ENCODE data around the gene SPOCK1. TPM values are rescaled to one million over a fixed set of nuclear protein-coding genes. Genes with fewer than 3 reads are reported as not detected.

SPOCK1 gene
- total and polyA plus RNA-seq, 2 of the 13 experiments (the other 11 are each of a cell fraction or from before 2014, with no cell fraction given), result 0.18 to 0.29 TPM

DNA sequence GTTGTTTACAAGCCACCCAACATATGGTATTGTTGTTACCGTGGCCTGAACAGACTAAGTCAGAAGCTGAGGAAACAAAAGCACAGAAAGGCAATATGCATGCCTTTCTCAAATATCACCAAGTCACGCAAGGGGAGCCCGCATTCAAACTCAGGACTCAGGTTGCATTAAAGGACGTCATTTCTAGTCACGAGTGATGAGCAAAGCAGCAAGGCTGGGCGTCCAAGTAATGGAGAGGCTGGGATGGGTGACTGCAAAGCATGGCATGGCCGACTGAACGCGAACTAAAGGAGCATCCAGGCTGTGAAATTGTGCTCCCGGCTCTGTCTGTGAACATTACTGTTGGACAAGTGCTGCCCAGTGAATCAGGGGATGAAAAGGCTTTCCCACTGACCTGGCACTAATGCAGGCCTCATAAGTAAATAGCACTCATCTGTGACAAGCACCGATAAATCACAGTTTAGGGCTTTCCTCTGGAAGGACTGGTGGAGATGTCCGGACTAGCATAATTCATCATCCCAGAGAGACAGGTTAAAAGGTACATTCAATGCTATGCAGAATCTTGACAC is 202.8 kb downstream of the SPOCK1 start:
- POLR2A ChIA-PET, result no interaction called here
- H3K9me3 ChIP-seq (ENCODE audit: low read length), result no peaks in the 10 kb centered on the region

More for the DNA sequence above, 202.8 kb downstream of the SPOCK1 start:
- H3K4me1 ChIP-seq (ENCODE audit: insufficient read depth, low read length), result no peaks in the 10 kb centered on the region
- TF ChIP-seq ZNF556 (CRISPR knock-in tag; IDR thresholded peaks at IDR 0.05; ENCODE audit: borderline replicate concordance) (no peak), ZFY (CRISPR knock-in tag; IDR thresholded peaks at IDR 0.05) (no peak), ZNF431 (CRISPR knock-in tag; IDR thresholded peaks at IDR 0.05; ENCODE audit: borderline replicate concordance, low read depth) (no peak), ZNF644 (CRISPR knock-in tag; IDR thresholded peaks at IDR 0.05; ENCODE audit: low read depth) (no peak), ZNF782 (CRISPR knock-in tag; IDR thresholded peaks at IDR 0.05; ENCODE audit: borderline replicate concordance) (no peak), ZNF598 (CRISPR knock-in tag; IDR thresholded peaks at IDR 0.05; ENCODE audit: borderline replicate concordance) (no peak), ZSCAN20 (CRISPR knock-in tag; IDR thresholded peaks at IDR 0.05; ENCODE audit: borderline replicate concordance) (no peak), MEIS1 (CRISPR knock-in tag; IDR thresholded peaks at IDR 0.05; ENCODE audit: borderline replicate concordance) (no peak), SIN3A (IDR thresholded peaks at IDR 0.05; ENCODE audit: borderline replicate concordance, low read depth, low read length) (no peak), WIZ (CRISPR knock-in tag; IDR thresholded peaks at IDR 0.05) (no peak), TEAD2 (CRISPR knock-in tag; IDR thresholded peaks at IDR 0.05) (no peak), ZNF577 (CRISPR knock-in tag; IDR thresholded peaks at IDR 0.05; ENCODE audit: borderline replicate concordance, low read depth) (no peak), TAF15 (IDR thresholded peaks at IDR 0.05; ENCODE audit: low read depth, low read length, poor library complexity, severe bottlenecking) (no peak), STAG1 (CRISPR knock-in tag; IDR thresholded peaks at IDR 0.05) (no peak), ZNF746 (CRISPR knock-in tag; IDR thresholded peaks at IDR 0.05) (no peak), TMF1 (CRISPR knock-in tag; IDR thresholded peaks at IDR 0.05; ENCODE audit: low read depth) (no peak), CHD4 (IDR thresholded peaks at IDR 0.05; ENCODE audit: borderline replicate concordance, low read length) (no peak), ZBTB7B (CRISPR knock-in tag; IDR thresholded peaks at IDR 0.05) (no peak)
- TF ChIP-seq, protein P1, sequence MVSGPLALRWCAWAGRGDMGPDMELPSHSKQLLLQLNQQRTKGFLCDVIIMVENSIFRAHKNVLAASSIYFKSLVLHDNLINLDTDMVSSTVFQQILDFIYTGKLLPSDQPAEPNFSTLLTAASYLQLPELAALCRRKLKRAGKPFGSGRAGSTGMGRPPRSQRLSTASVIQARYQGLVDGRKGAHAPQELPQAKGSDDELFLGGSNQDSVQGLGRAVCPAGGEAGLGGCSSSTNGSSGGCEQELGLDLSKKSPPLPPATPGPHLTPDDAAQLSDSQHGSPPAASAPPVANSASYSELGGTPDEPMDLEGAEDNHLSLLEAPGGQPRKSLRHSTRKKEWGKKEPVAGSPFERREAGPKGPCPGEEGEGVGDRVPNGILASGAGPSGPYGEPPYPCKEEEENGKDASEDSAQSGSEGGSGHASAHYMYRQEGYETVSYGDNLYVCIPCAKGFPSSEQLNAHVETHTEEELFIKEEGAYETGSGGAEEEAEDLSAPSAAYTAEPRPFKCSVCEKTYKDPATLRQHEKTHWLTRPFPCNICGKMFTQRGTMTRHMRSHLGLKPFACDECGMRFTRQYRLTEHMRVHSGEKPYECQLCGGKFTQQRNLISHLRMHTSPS (CRISPR knock-in tag; IDR thresholded peaks at IDR 0.05; ENCODE audit: low read depth), result no peak
- TF ChIP-seq, protein P2, sequence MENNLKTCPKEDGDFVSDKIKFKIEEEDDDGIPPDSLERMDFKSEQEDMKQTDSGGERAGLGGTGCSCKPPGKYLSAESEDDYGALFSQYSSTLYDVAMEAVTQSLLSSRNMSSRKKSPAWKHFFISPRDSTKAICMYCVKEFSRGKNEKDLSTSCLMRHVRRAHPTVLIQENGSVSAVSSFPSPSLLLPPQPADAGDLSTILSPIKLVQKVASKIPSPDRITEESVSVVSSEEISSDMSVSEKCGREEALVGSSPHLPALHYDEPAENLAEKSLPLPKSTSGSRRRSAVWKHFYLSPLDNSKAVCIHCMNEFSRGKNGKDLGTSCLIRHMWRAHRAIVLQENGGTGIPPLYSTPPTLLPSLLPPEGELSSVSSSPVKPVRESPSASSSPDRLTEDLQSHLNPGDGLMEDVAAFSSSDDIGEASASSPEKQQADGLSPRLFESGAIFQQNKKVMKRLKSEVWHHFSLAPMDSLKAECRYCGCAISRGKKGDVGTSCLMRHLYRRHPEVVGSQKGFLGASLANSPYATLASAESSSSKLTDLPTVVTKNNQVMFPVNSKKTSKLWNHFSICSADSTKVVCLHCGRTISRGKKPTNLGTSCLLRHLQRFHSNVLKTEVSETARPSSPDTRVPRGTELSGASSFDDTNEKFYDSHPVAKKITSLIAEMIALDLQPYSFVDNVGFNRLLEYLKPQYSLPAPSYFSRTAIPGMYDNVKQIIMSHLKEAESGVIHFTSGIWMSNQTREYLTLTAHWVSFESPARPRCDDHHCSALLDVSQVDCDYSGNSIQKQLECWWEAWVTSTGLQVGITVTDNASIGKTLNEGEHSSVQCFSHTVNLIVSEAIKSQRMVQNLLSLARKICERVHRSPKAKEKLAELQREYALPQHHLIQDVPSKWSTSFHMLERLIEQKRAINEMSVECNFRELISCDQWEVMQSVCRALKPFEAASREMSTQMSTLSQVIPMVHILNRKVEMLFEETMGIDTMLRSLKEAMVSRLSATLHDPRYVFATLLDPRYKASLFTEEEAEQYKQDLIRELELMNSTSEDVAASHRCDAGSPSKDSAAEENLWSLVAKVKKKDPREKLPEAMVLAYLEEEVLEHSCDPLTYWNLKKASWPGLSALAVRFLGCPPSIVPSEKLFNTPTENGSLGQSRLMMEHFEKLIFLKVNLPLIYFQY (CRISPR knock-in tag; IDR thresholded peaks at IDR 0.05; ENCODE audit: borderline replicate concordance), result no peak
- H3K4me3 ChIP-seq (replicated peaks in 1 of 3; ENCODE audit: insufficient read depth in 1 of 3, low read depth in 2 of 3, low read length in 3 of 3), result no peak overlapping the region
- in situ Hi-C loops (cut with HindIII; ENCODE audit: extremely low pct_ligation_motif_present, low pct_unique_long_range_greater_than_20kb), result no loop called here
- H3K27ac ChIP-seq (ENCODE audit: extremely low read length, insufficient read depth, low read length), result no peak overlapping the region
- no peak for DNase-seq (ENCODE audit: low spot score)
- H3K9ac ChIP-seq (ENCODE audit: insufficient read depth, low read depth, low read length), result no peak overlapping the region
- no peaks in the 10 kb centered on the region for H3K36me3 ChIP-seq (replicated peaks in 1 of 2; ENCODE audit: control insufficient read depth in 1 of 2, insufficient read depth in 2 of 2, low read length in 2 of 2)
- 0 out of 2 replicates have a peak, but pooled peaks cover 3% of the 10 kb centered on the region for H4K20me1 ChIP-seq (ENCODE audit: insufficient read depth, low read length)
- H3K79me2 ChIP-seq (ENCODE audit: insufficient read depth, low read length), result no peaks in the 10 kb centered on the region
- no peak for ATAC-seq
- intact Hi-C loops (cut with micrococcal nuclease; ENCODE audit: unreplicated experiment), result no loop called here
- no peak for FAIRE-seq
- 28% methylated on average over 6 of the region's 12 CpGs for WGBS (ENCODE audit: low lambda C conversion rate)
- no TSS peak for BruUV-seq (replicated peaks)
- H3K4me2 ChIP-seq (ENCODE audit: low read depth, low read length), result no peak overlapping the region
- CTCF ChIA-PET (ENCODE audit: low intra/inter-chr PET ratio, low total read pairs), result no interaction called here
- H2AFZ ChIP-seq (ENCODE audit: low read length), result no peak overlapping the region
- no peaks in the 10 kb centered on the region; a peak in 2 of 5 replicates for H3K27me3 ChIP-seq (ENCODE audit: control insufficient read depth in 1 of 2, insufficient read depth in 2 of 2, low read length in 2 of 2)
